ENCODE measurements around the gene BLOC1S6. TPM values are rescaled to one million over a fixed set of nuclear protein-coding genes. Genes with fewer than 3 reads are reported as not detected.

Gene BLOC1S6
- total and polyA plus RNA-seq, 2 of the 8 experiments (the other 6 are each of a cell fraction or from before 2014, with no cell fraction given) = 4.5 to 28.8 TPM

GRCh38 chr15:45647828-45648227 is 60.6 kb downstream of the BLOC1S6 start:
- H2AFZ ChIP-seq (ENCODE audit: low read length) = no peak overlapping the region
- no peak overlapping the region for H2AK5ac ChIP-seq (ENCODE audit: low read depth, low read length)
- H4K20me1 ChIP-seq (replicated peaks in 1 of 2; ENCODE audit: control insufficient read depth in 1 of 2, insufficient read depth in 2 of 2, low read length in 2 of 2) = no peaks in the 10 kb centered on the region
- H3K9ac ChIP-seq (replicated peaks in 1 of 4; ENCODE audit: extremely low read depth in 1 of 4, low read depth in 3 of 4, low read length in 3 of 4) = no peak overlapping the region
- DNase-seq (ENCODE audit: low read depth in 1 of 2, low spot score in 2 of 2) (no peak), FAIRE-seq (no peak)
- H3K4ac ChIP-seq (replicated peaks; ENCODE audit: insufficient read length, low read depth, low read length) = no peak overlapping the region
- ChIA-PET CTCF (ENCODE audit: partially characterized antibody) (interaction anchor here (0.9 to 2.1 kb wide), 4 partner anchors 12 to 74 kb away, joined by 3 to 8 read pairs (median 3); no protein-coding TSS in a partner anchor), POLR2A (ENCODE audit: partially characterized antibody) (no interaction called here)
- H2BK5ac ChIP-seq (ENCODE audit: low read depth, low read length) = no peak overlapping the region
- H3K9me3 ChIP-seq (ENCODE audit: insufficient read depth in 2 of 2, low read depth in 1 of 2, low read length in 1 of 2) = peaks cover 0 to 2% of the 10 kb centered on the region in 2 experiments; a peak in 1 of 4 replicates
- H2BK12ac ChIP-seq (ENCODE audit: low read depth, low read length) = no peak overlapping the region
- H3K18ac ChIP-seq (ENCODE audit: extremely low read depth, low read length) = no peak overlapping the region
- H3K36me3 ChIP-seq (ENCODE audit: control insufficient read depth in 2 of 4, insufficient read depth in 4 of 4, low read length in 3 of 4) = no peaks in the 10 kb centered on the region
- no peak overlapping the region for H2BK20ac ChIP-seq (ENCODE audit: low read length)
- H3K79me1 ChIP-seq (ENCODE audit: low read depth, low read length) = no peaks in the 10 kb centered on the region
- 90% methylated on average over 6 of the region's 6 CpGs; no CpG with 5 or more reads in 1 of the 2 experiments for WGBS, 2 experiments (ENCODE audit: extremely low coverage in 1 of 2, insufficient coverage in 1 of 2, insufficient read length in 1 of 2, insufficient replicate concordance in 2 of 2, low coverage in 1 of 2, low lambda C conversion rate in 2 of 2, missing lambda C conversion rate in 1 of 2)
- H3K4me1 ChIP-seq (replicated peaks in 1 of 4; ENCODE audit: control insufficient read depth in 3 of 4, insufficient read depth in 4 of 4, low read length in 3 of 4) = no peaks in the 10 kb centered on the region
- no peak overlapping the region for H3K4me3 ChIP-seq (ENCODE audit: extremely low read depth in 1 of 4, insufficient read depth in 2 of 4, low read depth in 3 of 4, low read length in 4 of 4)
- no peak overlapping the region for H3K23ac ChIP-seq (ENCODE audit: insufficient read length)
- no peaks in the 10 kb centered on the region for H3K27me3 ChIP-seq (replicated peaks in 1 of 4; ENCODE audit: control insufficient read depth in 3 of 4, extremely low read depth in 1 of 4, insufficient read depth in 3 of 4, low read length in 3 of 4)
- H4K91ac ChIP-seq (replicated peaks; ENCODE audit: insufficient read length, low read length) = no peak overlapping the region
- H3K4me2 ChIP-seq (ENCODE audit: insufficient read depth in 1 of 2, low read depth in 2 of 2, low read length in 2 of 2) = no peak overlapping the region
- no peak overlapping the region for H3K14ac ChIP-seq (ENCODE audit: insufficient read length)
- no peak overlapping the region for H3K27ac ChIP-seq (ENCODE audit: low read depth, low read length)
- no peaks in the 10 kb centered on the region for H3K79me2 ChIP-seq (ENCODE audit: control insufficient read depth in 1 of 2, insufficient read depth in 2 of 2, low read length in 2 of 2)
- no peak overlapping the region for H3K56ac ChIP-seq (replicated peaks; ENCODE audit: insufficient read length, low read depth, low read length)
- H2BK15ac ChIP-seq (ENCODE audit: low read length) = no peak overlapping the region
- H4K8ac ChIP-seq (ENCODE audit: extremely low read depth, insufficient read depth, low read length) = no peak overlapping the region
- no peaks in the 10 kb centered on the region for H3K23me2 ChIP-seq (ENCODE audit: low read depth, low read length)
- H4K5ac ChIP-seq (ENCODE audit: insufficient read length, low read depth, low read length) = no peak overlapping the region
- TF ChIP-seq RBBP5 (IDR thresholded peaks at IDR 0.05; ENCODE audit: borderline replicate concordance, low read depth, low read length) = no peak
- no peak for TF ChIP-seq MAFK (IDR thresholded peaks at IDR 0.05; ENCODE audit: low read depth, low read length)
- TF ChIP-seq CEBPB (IDR thresholded peaks at IDR 0.05; ENCODE audit: low read depth, low read length) = no peak
- no peak for TF ChIP-seq SRF (IDR thresholded peaks at IDR 0.05; ENCODE audit: low read depth, low read length)
- TF ChIP-seq, protein P1, sequence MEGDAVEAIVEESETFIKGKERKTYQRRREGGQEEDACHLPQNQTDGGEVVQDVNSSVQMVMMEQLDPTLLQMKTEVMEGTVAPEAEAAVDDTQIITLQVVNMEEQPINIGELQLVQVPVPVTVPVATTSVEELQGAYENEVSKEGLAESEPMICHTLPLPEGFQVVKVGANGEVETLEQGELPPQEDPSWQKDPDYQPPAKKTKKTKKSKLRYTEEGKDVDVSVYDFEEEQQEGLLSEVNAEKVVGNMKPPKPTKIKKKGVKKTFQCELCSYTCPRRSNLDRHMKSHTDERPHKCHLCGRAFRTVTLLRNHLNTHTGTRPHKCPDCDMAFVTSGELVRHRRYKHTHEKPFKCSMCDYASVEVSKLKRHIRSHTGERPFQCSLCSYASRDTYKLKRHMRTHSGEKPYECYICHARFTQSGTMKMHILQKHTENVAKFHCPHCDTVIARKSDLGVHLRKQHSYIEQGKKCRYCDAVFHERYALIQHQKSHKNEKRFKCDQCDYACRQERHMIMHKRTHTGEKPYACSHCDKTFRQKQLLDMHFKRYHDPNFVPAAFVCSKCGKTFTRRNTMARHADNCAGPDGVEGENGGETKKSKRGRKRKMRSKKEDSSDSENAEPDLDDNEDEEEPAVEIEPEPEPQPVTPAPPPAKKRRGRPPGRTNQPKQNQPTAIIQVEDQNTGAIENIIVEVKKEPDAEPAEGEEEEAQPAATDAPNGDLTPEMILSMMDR (IDR thresholded peaks at IDR 0.05; ENCODE audit: control extremely low read depth in 1 of 3, insufficient read depth in 1 of 3, low read depth in 1 of 3, low read length in 3 of 3) = no peak
- TF ChIP-seq POLR2A (IDR thresholded peaks at IDR 0.05; ENCODE audit: control extremely low read depth in 1 of 2, low read depth in 2 of 2, low read length in 2 of 2) = no peak
- TF ChIP-seq USF2 (IDR thresholded peaks at IDR 0.05; ENCODE audit: low read length) = no peak
- TF ChIP-seq TCF12 (IDR thresholded peaks at IDR 0.05; ENCODE audit: low read depth, low read length) = no peak
- TF ChIP-seq BRCA1 (IDR thresholded peaks at IDR 0.05; ENCODE audit: low read depth, low read length) = no peak
- no peak for TF ChIP-seq CHD1 (IDR thresholded peaks at IDR 0.05; ENCODE audit: low read depth, low read length)
- H2BK120ac ChIP-seq (replicated peaks; ENCODE audit: low read depth, low read length) = no peak overlapping the region

Data from H1 (cell line).